Breast epithelium (tissue), 3 donors: ENCODE data around the gene POFUT2.

Experiments
- CTCF ChIP-seq, 3 donors: fragments of 450-650 bp; IDR thresholded peaks; one replicate each; pipeline ENCODE4 v1.5.1; 2016 to 2017; ENCODE audit warnings: antibody characterized with exemption in 3 of 3, mild to moderate bottlenecking in 3 of 3, moderate library complexity in 3 of 3
- POLR2A ChIP-seq: fragments of 450-650 bp; IDR thresholded peaks from one replicate; pipeline ENCODE4 v1.6.1; 2016; ENCODE audit warnings: antibody characterized with exemption, mild to moderate bottlenecking, moderate library complexity
- POLR2AphosphoS5 ChIP-seq, 3 donors: sonication (generic); formaldehyde crosslinking; IDR thresholded peaks; one replicate each; pipeline ENCODE4 v1.6.1; 2017; ENCODE audit warnings: antibody characterized with exemption in 3 of 3

- TF ChIP-seq CTCF (IDR thresholded peaks at IDR 0.05) (no peak), POLR2AphosphoS5 (IDR thresholded peaks at IDR 0.05) (no peak), POLR2A (no peak)
Measured at GRCh38 chr21:45241357-45241756, 46.3 kb downstream of the POFUT2 start.
